Neural progenitor cell (in vitro differentiated cells): ENCODE measurements around the gene HS3ST4. TPM values are rescaled to one million over a fixed set of nuclear protein-coding genes. Genes with fewer than 3 reads are reported as not detected.
A peak's percentile ranks its signal among the peaks of the same experiment; 100 is the strongest.

ENCODE experiments used
- DNase-seq: peaks from one replicate; pipeline ENCODE4 v3.0.0-alpha.2; 2016; ENCODE audit warnings: low spot score
- H2AFZ ChIP-seq: fragments of 200-600 bp; sonication (generic); replicated peaks from 2 replicates; pipeline ENCODE4 v1.6.1; 2016; ENCODE audit warnings: antibody characterized with exemption
- H3F3A ChIP-seq: fragments of 200-600 bp; sonication (generic); 2 replicates; pipeline ENCODE4 v1.6.1; 2016; ENCODE audit warnings: antibody characterized with exemption, low read depth
- H3K27ac ChIP-seq: fragments of 200-600 bp; sonication (generic); 2 replicates; pipeline ENCODE4 v1.5.1; 2016; ENCODE audit warnings: mild to moderate bottlenecking
- H3K27me3 ChIP-seq: fragments of 200-600 bp; sonication (generic); 2 replicates; pipeline ENCODE4 v1.6.1; 2016; ENCODE audit warnings: mild to moderate bottlenecking, moderate library complexity
- H3K36me3 ChIP-seq: fragments of 200-600 bp; sonication (generic); 2 replicates; pipeline ENCODE4 v1.5.1; 2016
- H3K4me1 ChIP-seq: fragments of 200-600 bp; sonication (generic); 2 replicates; pipeline ENCODE4 v1.6.1; 2016; ENCODE audit warnings: mixed run types
- H3K4me2 ChIP-seq: fragments of 200-600 bp; sonication (generic); 2 replicates; pipeline ENCODE4 v1.6.1; 2016
- H3K4me3 ChIP-seq: fragments of 200-600 bp; sonication (generic); 2 replicates; pipeline ENCODE4 v1.5.1; 2016
- H3K79me2 ChIP-seq: fragments of 200-600 bp; sonication (generic); 2 replicates; pipeline ENCODE4 v1.6.1; 2016; ENCODE audit warnings: low read depth
- H3K9ac ChIP-seq: fragments of 200-600 bp; sonication (generic); 2 replicates; pipeline ENCODE4 v1.6.1; 2016
- H3K9me3 ChIP-seq: fragments of 200-600 bp; sonication (generic); 2 replicates; pipeline ENCODE4 v1.5.1; 2016; ENCODE audit warnings: low read depth
- H4K20me1 ChIP-seq: fragments of 200-600 bp; sonication (generic); 2 replicates; pipeline ENCODE4 v1.6.1; 2016; ENCODE audit warnings: low read depth
- H3K27ac Mint-ChIP-seq: 3 replicates; pipeline ENCODE4 v1.8.0; 2021; ENCODE audit warnings: mixed read lengths
- H3K27me3 Mint-ChIP-seq: 2 replicates; pipeline ENCODE4 v1.8.0; 2022; ENCODE audit warnings: low read depth, mild to moderate bottlenecking, inconsistent platforms, moderate library complexity, mixed read lengths; ENCODE audit not compliant: insufficient read depth
- H3K36me3 Mint-ChIP-seq: 3 replicates; pipeline ENCODE4 v1.8.0; 2021; ENCODE audit warnings: mixed read lengths
- H3K4me1 Mint-ChIP-seq: 3 replicates; pipeline ENCODE4 v1.8.0; 2021; ENCODE audit warnings: mixed read lengths
- H3K4me3 Mint-ChIP-seq: 3 replicates; pipeline ENCODE4 v1.8.0; 2021; ENCODE audit warnings: mild to moderate bottlenecking, moderate library complexity, mixed read lengths
- H3K9me3 Mint-ChIP-seq: 3 replicates; pipeline ENCODE4 v1.8.0; 2020; ENCODE audit warnings: mixed read lengths
- EZH2 ChIP-seq: fragments of 200-600 bp; sonication (generic); IDR thresholded peaks from 2 replicates; pipeline ENCODE4 v1.6.1; 2017; ENCODE audit warnings: antibody characterized with exemption, mild to moderate bottlenecking, moderate library complexity
- EZH2phosphoT487 ChIP-seq: fragments of 200-600 bp; sonication (generic); IDR thresholded peaks from 2 replicates; pipeline ENCODE4 v1.6.1; 2017; ENCODE audit warnings: antibody characterized with exemption
- total RNA-seq: library from RNA; depleted of rRNA; stranded (reverse); fragments of >200 nt; gene quantifications from 2 replicates; pipeline ENCODE4 v1.2.3, GENCODE V29; 2015; ENCODE audit warnings: low replicate concordance
- TF ChIP-seq, protein P1 (sequence below): fragments of 200-600 bp; sonication (generic); IDR thresholded peaks from 2 replicates; pipeline ENCODE4 v1.5.1; 2017; ENCODE audit warnings: antibody characterized with exemption, mild to moderate bottlenecking

The HS3ST4 gene
- total RNA-seq, 1 donor from 2014 or later: 2.5 TPM

DNA sequence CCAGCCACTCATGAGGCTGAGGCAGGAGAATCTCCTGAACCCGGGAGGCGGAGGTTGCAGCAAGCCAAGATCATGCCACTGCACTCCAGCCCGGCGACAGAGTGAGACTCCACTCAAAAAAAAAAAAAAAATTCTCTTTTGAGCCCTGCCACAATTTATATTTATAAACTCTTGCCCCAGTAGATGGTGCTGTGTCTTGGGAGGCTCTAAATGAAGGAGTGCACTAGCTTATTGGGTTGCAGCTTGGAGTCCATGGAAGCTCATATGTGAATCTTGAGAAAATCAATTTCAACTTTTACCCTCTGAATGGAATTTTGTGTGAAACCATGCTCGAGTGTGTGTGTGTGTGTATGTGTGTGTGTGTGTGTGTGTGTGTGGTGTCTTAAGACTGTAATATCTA lies 420.1 kb downstream of the HS3ST4 start:
- H3K9me3 Mint-ChIP-seq: peaks cover 2% of the 10 kb centered on the region
- Histone ChIP-seq H3K27ac (no peak overlapping the region), H4K20me1 (no peaks in the 10 kb centered on the region), H3K4me3 (no peak overlapping the region), H3K4me2 (no peak overlapping the region), H3K9ac (no peak overlapping the region), H3K9me3 (no peaks in the 10 kb centered on the region), H3K79me2 (no peaks in the 10 kb centered on the region), H3K27me3 (no peaks in the 10 kb centered on the region), H3K36me3 (no peaks in the 10 kb centered on the region), H3K4me1 (no peaks in the 10 kb centered on the region), H2AFZ (no peak overlapping the region), H3F3A (no peaks in the 10 kb centered on the region)
- no peak overlapping the region for H3K4me3 Mint-ChIP-seq
- DNase-seq: peak; percentile 17
- H3K36me3 Mint-ChIP-seq: no peaks in the 10 kb centered on the region
- H3K4me1 Mint-ChIP-seq: no peaks in the 10 kb centered on the region
- H3K27ac Mint-ChIP-seq: no peak overlapping the region
- H3K27me3 Mint-ChIP-seq: no peaks in the 10 kb centered on the region
- TF ChIP-seq EZH2phosphoT487 (no peak), EZH2 (no peak)
- TF ChIP-seq, protein P1, sequence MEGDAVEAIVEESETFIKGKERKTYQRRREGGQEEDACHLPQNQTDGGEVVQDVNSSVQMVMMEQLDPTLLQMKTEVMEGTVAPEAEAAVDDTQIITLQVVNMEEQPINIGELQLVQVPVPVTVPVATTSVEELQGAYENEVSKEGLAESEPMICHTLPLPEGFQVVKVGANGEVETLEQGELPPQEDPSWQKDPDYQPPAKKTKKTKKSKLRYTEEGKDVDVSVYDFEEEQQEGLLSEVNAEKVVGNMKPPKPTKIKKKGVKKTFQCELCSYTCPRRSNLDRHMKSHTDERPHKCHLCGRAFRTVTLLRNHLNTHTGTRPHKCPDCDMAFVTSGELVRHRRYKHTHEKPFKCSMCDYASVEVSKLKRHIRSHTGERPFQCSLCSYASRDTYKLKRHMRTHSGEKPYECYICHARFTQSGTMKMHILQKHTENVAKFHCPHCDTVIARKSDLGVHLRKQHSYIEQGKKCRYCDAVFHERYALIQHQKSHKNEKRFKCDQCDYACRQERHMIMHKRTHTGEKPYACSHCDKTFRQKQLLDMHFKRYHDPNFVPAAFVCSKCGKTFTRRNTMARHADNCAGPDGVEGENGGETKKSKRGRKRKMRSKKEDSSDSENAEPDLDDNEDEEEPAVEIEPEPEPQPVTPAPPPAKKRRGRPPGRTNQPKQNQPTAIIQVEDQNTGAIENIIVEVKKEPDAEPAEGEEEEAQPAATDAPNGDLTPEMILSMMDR: peak; percentile 37

DNA sequence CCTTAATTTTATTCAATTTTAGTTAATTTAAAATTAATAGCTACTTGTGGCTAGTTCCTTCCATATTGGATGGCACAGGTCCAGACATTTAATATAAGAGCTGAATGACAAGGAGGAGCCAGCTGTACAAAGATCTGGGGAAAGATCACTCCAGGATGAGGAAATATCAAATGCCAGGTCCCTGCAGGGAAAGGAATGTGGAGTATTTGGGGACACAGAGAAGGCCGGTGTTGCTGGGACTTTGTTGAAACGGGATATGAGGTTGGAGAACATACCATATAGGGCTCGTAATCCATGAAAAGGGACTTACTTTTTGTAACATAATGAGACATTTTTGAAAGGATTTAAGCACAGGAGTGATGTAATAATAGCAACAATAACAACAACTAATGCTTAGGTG lies 426.8 kb downstream of the HS3ST4 start:
- H3K4me1 Mint-ChIP-seq: peaks cover 26% of the 10 kb centered on the region
- peak overlapping the region; percentile 19 for H3K4me2 ChIP-seq
- H3K9ac ChIP-seq: no peak overlapping the region
- H2AFZ ChIP-seq: no peak overlapping the region
- H3K27me3 Mint-ChIP-seq: no peaks in the 10 kb centered on the region
- H3K9me3 Mint-ChIP-seq: peaks cover 2% of the 10 kb centered on the region
- H3K4me1 ChIP-seq: peaks cover 11% of the 10 kb centered on the region
- H3F3A ChIP-seq: no peaks in the 10 kb centered on the region
- no peaks in the 10 kb centered on the region for H4K20me1 ChIP-seq
- no peak overlapping the region for H3K4me3 ChIP-seq
- no peak overlapping the region for H3K27ac ChIP-seq
- H3K27ac Mint-ChIP-seq: no peak overlapping the region
- no peak overlapping the region for H3K4me3 Mint-ChIP-seq
- no peaks in the 10 kb centered on the region for H3K36me3 Mint-ChIP-seq
- no peaks in the 10 kb centered on the region for H3K79me2 ChIP-seq
- no peaks in the 10 kb centered on the region for H3K36me3 ChIP-seq
- no peaks in the 10 kb centered on the region for H3K9me3 ChIP-seq
- TF ChIP-seq EZH2phosphoT487: no peak
- TF ChIP-seq, protein P1: no peak
- no peak for TF ChIP-seq EZH2
- H3K27me3 ChIP-seq: no peaks in the 10 kb centered on the region
- DNase-seq: peak; percentile 49

DNA sequence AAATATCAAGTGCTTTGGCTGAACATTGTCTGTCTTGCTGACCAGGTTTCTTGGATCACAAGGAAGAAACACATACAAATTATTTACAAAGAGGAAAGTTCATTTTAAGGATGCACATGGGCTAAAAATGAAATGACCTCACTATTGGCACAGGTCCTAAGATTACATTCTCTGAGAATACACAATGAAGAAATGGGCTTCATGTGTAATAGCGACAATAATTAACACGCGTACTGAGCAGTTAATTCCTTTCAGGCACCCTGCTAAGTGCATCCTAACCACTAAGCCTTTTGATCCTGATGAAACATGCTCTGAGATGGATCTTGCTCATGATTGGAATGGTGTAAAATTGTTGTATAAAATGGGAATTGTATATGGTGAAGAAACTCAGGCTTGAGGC lies 429.0 kb downstream of the HS3ST4 start:
- H3K4me1 Mint-ChIP-seq: peaks cover 26% of the 10 kb centered on the region

More for the DNA sequence above, 429.0 kb downstream of the HS3ST4 start:
- H3K36me3 ChIP-seq: no peaks in the 10 kb centered on the region
- Mint-ChIP-seq H3K27me3 (no peaks in the 10 kb centered on the region), H3K9me3 (no peaks in the 10 kb centered on the region), H3K36me3 (no peaks in the 10 kb centered on the region), H3K27ac (no peak overlapping the region), H3K4me3 (no peak overlapping the region)
- peaks cover 11% of the 10 kb centered on the region for H3K4me1 ChIP-seq
- no peaks in the 10 kb centered on the region for H3F3A ChIP-seq
- DNase-seq: no peak
- H4K20me1 ChIP-seq: no peaks in the 10 kb centered on the region
- H3K79me2 ChIP-seq: no peaks in the 10 kb centered on the region
- no peak overlapping the region for H3K27ac ChIP-seq
- TF ChIP-seq EZH2 (no peak), EZH2phosphoT487 (no peak)
- TF ChIP-seq, protein P1: no peak
- H3K9me3 ChIP-seq: no peaks in the 10 kb centered on the region
- no peak overlapping the region for H3K4me3 ChIP-seq
- H3K9ac ChIP-seq: no peak overlapping the region
- H3K4me2 ChIP-seq: no peak overlapping the region
- no peaks in the 10 kb centered on the region for H3K27me3 ChIP-seq
- H2AFZ ChIP-seq: no peak overlapping the region
